K562 (cell line): ENCODE measurements around the gene CUTA. TPM values are rescaled to one million over a fixed set of nuclear protein-coding genes. Genes with fewer than 3 reads are reported as not detected.

Experiments used
- BMI1 ChIP-seq: fragments of 150-350 bp; IDR thresholded peaks from 2 replicates; pipeline ENCODE4 v1.6.1; 2014; ENCODE audit warnings: low read length
- GTF2A2 ChIP-seq: IDR thresholded peaks from 2 replicates; pipeline ENCODE4 v1.6.1; 2016; ENCODE audit warnings: mild to moderate bottlenecking, missing genetic modification characterization, missing compliant biosample characterization
- MEIS2 ChIP-seq: fragments of 450-650 bp; IDR thresholded peaks from 2 replicates; pipeline ENCODE4 v1.6.1; 2014; ENCODE audit warnings: mild to moderate bottlenecking; ENCODE audit not compliant: partially characterized antibody
- MYBL2 ChIP-seq, 2 experiments: fragments of 450-650 bp in 1 of 2; sonication (generic) in 1 of 2; formaldehyde crosslinking in 1 of 2; IDR thresholded peaks; 2 replicates each; pipeline versions ENCODE4 v1.6.1 to v1.8.1; 2017 to 2022; ENCODE audit warnings: borderline replicate concordance in 1 of 2, inconsistent platforms in 1 of 2, low read depth in 1 of 2, mild to moderate bottlenecking in 1 of 2, missing genetic modification reagents in 1 of 2, moderate library complexity in 1 of 2
- NCOA2 ChIP-seq, 2 experiments: fragments of 450-650 bp; IDR thresholded peaks; 2 replicates each; pipeline ENCODE4 v1.6.1; 2018; ENCODE audit warnings: mild to moderate bottlenecking in 2 of 2, moderate library complexity in 1 of 2; ENCODE audit not compliant: partially characterized antibody in 2 of 2
- RUNX1 ChIP-seq: sonication (generic); IDR thresholded peaks from 2 replicates; pipeline ENCODE4 v1.6.1; 2016; ENCODE audit warnings: antibody characterized with exemption, low read depth
- ZNF197 ChIP-seq: fragments of 200-800 bp; sonication (Bioruptor generic); IDR thresholded peaks from 2 replicates; pipeline ENCODE4 v1.6.1; 2016; ENCODE audit warnings: low read depth, missing genetic modification characterization, missing compliant biosample characterization
- ZNF24 ChIP-seq: fragments of 450-650 bp; IDR thresholded peaks from 2 replicates; pipeline ENCODE4 v1.6.1; 2016
- ZNF699 ChIP-seq: fragments of 250-450 bp; sonication (Bioruptor Pico); IDR thresholded peaks from 2 replicates; pipeline ENCODE4 v1.8.0; 2021; ENCODE audit warnings: mild to moderate bottlenecking, moderate library complexity; ENCODE audit not compliant: insufficient replicate concordance
- ZNF717 ChIP-seq: fragments of 250-450 bp; sonication (Bioruptor Pico); IDR thresholded peaks from 2 replicates; pipeline ENCODE4 v1.5.0; 2021
- ZNF780A ChIP-seq: fragments of 250-450 bp; sonication (Bioruptor Pico); IDR thresholded peaks from 2 replicates; pipeline ENCODE4 v1.5.0; 2021; ENCODE audit warnings: mild to moderate bottlenecking
- polyA plus RNA-seq, 8 experiments: library from polyadenylated mRNA; depleted of rRNA in 4 of 8; stranded (reverse) in 5 of 8; unstranded in 3 of 8; fragments of >200 nt; fragmentation: Nextera tagmentation in 2 of 8; fragmentation: Illumina TruSeq in 1 of 8; extraction: Ambion mirVana in 2 of 8; extraction: Trizol in 1 of 8; gene quantifications; 2 replicates each; pipeline versions ENCODE4 v1.2.1 to v1.2.3, GENCODE V29; 2011 to 2014; ENCODE audit warnings: inconsistent platforms in 1 of 8, missing spikeins in 1 of 8
- total RNA-seq, 7 experiments: library from RNA; depleted of rRNA in 6 of 7; stranded (reverse); fragments of >200 nt in 6 of 7; fragmentation: Illumina TruSeq in 2 of 7; extraction: Trizol in 2 of 7; gene quantifications; 2 replicates each; pipeline versions ENCODE4 v1.2.1 to v1.2.3, GENCODE V29; 2011 to 2021; ENCODE audit warnings: low replicate concordance in 1 of 7
- TF ChIP-seq, protein P1 (sequence below): sonication (generic); formaldehyde crosslinking; IDR thresholded peaks from 2 replicates; pipeline ENCODE4 v1.8.0; 2023; ENCODE audit warnings: missing genetic modification reagents, mild to moderate bottlenecking, borderline replicate concordance
- TF ChIP-seq, protein P2 (sequence below): fragments of 250-450 bp; sonication (Bioruptor Pico); IDR thresholded peaks from 2 replicates; pipeline ENCODE4 v1.8.0; 2021; ENCODE audit warnings: borderline replicate concordance, mild to moderate bottlenecking, moderate library complexity; ENCODE audit not compliant: poor library complexity, severe bottlenecking
- TF ChIP-seq, protein P3 (sequence below): IDR thresholded peaks from 2 replicates; pipeline ENCODE4 v1.6.1; 2016; ENCODE audit warnings: missing genetic modification characterization, missing compliant biosample characterization
- TF ChIP-seq, protein P4 (sequence below): sonication (generic); formaldehyde crosslinking; IDR thresholded peaks from 2 replicates; pipeline ENCODE4 v1.8.1; 2022; ENCODE audit warnings: missing genetic modification reagents
- TF ChIP-seq, protein P5 (sequence below): fragments of 450-650 bp; IDR thresholded peaks from 2 replicates; pipeline ENCODE4 v1.6.1; 2016; ENCODE audit warnings: borderline replicate concordance

The CUTA gene
- total and polyA plus RNA-seq, 9 of the 15 experiments (the other 6 are each of a cell fraction or from before 2014, with no cell fraction given) = 166 to 682 (median 310) TPM

DNA sequence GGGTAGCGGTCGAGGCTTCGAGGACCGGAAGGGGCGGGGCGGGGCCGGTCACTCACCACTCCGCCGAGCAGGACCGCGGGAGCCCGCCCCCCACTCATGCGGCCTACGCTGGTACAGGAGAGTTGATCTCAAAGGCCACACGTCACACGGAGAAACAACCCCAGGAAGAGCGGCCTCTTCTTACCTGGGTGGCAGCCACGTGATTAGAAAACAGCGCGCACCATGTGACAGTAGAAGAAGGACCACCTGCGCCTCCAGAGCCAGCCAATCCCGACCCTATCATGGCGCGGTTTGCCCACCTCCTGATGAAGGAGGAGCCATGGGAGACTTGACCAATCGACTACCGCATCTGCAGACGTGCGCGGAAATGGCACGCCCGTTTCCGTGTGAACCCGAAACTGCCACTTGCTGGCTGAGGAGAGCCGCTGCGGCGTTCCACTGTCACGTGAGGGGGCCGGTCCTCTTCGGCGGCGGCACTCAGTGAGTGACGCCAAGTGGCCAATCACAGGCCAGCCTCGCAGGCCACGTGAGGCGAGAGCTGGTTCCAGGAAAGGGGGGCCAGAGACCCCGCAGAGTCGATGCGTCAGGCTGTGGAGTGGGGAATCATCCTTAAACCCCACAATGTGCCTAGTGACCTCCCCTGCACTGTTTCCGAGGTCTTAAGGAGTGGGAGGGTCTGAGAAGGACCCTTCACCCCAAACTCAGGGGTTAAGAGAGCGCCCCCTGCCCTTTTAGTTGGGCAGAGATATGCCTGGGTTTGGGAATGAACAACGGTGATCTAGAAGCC is at the start of gene CUTA (continued):
- TF ChIP-seq, protein P1, sequence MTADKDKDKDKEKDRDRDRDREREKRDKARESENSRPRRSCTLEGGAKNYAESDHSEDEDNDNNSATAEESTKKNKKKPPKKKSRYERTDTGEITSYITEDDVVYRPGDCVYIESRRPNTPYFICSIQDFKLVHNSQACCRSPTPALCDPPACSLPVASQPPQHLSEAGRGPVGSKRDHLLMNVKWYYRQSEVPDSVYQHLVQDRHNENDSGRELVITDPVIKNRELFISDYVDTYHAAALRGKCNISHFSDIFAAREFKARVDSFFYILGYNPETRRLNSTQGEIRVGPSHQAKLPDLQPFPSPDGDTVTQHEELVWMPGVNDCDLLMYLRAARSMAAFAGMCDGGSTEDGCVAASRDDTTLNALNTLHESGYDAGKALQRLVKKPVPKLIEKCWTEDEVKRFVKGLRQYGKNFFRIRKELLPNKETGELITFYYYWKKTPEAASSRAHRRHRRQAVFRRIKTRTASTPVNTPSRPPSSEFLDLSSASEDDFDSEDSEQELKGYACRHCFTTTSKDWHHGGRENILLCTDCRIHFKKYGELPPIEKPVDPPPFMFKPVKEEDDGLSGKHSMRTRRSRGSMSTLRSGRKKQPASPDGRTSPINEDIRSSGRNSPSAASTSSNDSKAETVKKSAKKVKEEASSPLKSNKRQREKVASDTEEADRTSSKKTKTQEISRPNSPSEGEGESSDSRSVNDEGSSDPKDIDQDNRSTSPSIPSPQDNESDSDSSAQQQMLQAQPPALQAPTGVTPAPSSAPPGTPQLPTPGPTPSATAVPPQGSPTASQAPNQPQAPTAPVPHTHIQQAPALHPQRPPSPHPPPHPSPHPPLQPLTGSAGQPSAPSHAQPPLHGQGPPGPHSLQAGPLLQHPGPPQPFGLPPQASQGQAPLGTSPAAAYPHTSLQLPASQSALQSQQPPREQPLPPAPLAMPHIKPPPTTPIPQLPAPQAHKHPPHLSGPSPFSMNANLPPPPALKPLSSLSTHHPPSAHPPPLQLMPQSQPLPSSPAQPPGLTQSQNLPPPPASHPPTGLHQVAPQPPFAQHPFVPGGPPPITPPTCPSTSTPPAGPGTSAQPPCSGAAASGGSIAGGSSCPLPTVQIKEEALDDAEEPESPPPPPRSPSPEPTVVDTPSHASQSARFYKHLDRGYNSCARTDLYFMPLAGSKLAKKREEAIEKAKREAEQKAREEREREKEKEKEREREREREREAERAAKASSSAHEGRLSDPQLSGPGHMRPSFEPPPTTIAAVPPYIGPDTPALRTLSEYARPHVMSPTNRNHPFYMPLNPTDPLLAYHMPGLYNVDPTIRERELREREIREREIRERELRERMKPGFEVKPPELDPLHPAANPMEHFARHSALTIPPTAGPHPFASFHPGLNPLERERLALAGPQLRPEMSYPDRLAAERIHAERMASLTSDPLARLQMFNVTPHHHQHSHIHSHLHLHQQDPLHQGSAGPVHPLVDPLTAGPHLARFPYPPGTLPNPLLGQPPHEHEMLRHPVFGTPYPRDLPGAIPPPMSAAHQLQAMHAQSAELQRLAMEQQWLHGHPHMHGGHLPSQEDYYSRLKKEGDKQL = no peak
- TF ChIP-seq, protein P2, sequence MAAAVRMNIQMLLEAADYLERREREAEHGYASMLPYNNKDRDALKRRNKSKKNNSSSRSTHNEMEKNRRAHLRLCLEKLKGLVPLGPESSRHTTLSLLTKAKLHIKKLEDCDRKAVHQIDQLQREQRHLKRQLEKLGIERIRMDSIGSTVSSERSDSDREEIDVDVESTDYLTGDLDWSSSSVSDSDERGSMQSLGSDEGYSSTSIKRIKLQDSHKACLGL (CRISPR knock-in tag) = peak; percentile 75
- TF ChIP-seq ZNF197 (CRISPR knock-in tag) (no peak), MEIS2 (peak; percentile 95), ZNF699 (CRISPR knock-in tag) (no peak), GTF2A2 (tag) (no peak), NCOA2 (IDR thresholded peaks at IDR 0.05; ENCODE audit: partially characterized antibody in 2 of 2) (no peak), RUNX1 (peak; percentile 12), BMI1 (no peak), ZNF24 (no peak), MYBL2 (IDR thresholded peaks at IDR 0.05; ENCODE audit: low read depth) (no peak; the same call in 1 of the 2 replicates), MYBL2 (CRISPR knock-in tag; IDR thresholded peaks at IDR 0.05; ENCODE audit: borderline replicate concordance) (no peak), ZNF717 (no peak), ZNF780A (CRISPR knock-in tag) (no peak)
- TF ChIP-seq, protein P3, sequence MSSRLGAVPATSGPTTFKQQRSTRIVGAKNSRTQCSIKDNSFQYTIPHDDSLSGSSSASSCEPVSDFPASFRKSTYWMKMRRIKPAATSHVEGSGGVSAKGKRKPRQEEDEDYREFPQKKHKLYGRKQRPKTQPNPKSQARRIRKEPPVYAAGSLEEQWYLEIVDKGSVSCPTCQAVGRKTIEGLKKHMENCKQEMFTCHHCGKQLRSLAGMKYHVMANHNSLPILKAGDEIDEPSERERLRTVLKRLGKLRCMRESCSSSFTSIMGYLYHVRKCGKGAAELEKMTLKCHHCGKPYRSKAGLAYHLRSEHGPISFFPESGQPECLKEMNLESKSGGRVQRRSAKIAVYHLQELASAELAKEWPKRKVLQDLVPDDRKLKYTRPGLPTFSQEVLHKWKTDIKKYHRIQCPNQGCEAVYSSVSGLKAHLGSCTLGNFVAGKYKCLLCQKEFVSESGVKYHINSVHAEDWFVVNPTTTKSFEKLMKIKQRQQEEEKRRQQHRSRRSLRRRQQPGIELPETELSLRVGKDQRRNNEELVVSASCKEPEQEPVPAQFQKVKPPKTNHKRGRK = no peak
- TF ChIP-seq, protein P4, sequence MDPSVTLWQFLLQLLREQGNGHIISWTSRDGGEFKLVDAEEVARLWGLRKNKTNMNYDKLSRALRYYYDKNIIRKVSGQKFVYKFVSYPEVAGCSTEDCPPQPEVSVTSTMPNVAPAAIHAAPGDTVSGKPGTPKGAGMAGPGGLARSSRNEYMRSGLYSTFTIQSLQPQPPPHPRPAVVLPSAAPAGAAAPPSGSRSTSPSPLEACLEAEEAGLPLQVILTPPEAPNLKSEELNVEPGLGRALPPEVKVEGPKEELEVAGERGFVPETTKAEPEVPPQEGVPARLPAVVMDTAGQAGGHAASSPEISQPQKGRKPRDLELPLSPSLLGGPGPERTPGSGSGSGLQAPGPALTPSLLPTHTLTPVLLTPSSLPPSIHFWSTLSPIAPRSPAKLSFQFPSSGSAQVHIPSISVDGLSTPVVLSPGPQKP = no peak
- TF ChIP-seq, protein P5, sequence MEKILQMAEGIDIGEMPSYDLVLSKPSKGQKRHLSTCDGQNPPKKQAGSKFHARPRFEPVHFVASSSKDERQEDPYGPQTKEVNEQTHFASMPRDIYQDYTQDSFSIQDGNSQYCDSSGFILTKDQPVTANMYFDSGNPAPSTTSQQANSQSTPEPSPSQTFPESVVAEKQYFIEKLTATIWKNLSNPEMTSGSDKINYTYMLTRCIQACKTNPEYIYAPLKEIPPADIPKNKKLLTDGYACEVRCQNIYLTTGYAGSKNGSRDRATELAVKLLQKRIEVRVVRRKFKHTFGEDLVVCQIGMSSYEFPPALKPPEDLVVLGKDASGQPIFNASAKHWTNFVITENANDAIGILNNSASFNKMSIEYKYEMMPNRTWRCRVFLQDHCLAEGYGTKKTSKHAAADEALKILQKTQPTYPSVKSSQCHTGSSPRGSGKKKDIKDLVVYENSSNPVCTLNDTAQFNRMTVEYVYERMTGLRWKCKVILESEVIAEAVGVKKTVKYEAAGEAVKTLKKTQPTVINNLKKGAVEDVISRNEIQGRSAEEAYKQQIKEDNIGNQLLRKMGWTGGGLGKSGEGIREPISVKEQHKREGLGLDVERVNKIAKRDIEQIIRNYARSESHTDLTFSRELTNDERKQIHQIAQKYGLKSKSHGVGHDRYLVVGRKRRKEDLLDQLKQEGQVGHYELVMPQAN = peak; percentile 98
